Activated T-cell treated with anti-CD3 and anti-CD28 coated beads, Interleukin-2, amount 50 U/mL, for 24 hours (primary cell): ENCODE data around the gene MITD1.
"Not testable (repeated sequence)": the region's sequence is repeated elsewhere in the genome, so short reads cannot be mapped to it uniquely, and the experiment has no call there.

ENCODE experiments used
- DNase-seq: peaks from one replicate; pipeline ENCODE4 v3.0.0-alpha.2; 2020
- H3K27ac Mint-ChIP-seq: 2 replicates; pipeline ENCODE4 v1.8.0; 2020; ENCODE audit warnings: mild to moderate bottlenecking, mixed read lengths
- H3K27me3 Mint-ChIP-seq: 2 replicates; pipeline ENCODE4 v1.8.0; 2020; ENCODE audit warnings: mixed read lengths
- H3K36me3 Mint-ChIP-seq: 2 replicates; pipeline ENCODE4 v1.8.0; 2020; ENCODE audit warnings: low read depth, mixed read lengths
- H3K4me1 Mint-ChIP-seq: 2 replicates; pipeline ENCODE4 v1.8.0; 2020; ENCODE audit warnings: low read depth, mixed read lengths
- H3K4me3 Mint-ChIP-seq: 2 replicates; pipeline ENCODE4 v1.8.0; 2020; ENCODE audit warnings: mild to moderate bottlenecking, moderate library complexity, mixed read lengths
- H3K9me3 Mint-ChIP-seq: 2 replicates; pipeline ENCODE4 v1.8.0; 2020; ENCODE audit warnings: mixed read lengths

Gene MITD1

GRCh38 chr2:99140056-99140859 lies 40.6 kb downstream of the MITD1 start:
- DNase-seq, result no peak
- H3K27me3 Mint-ChIP-seq, result no peaks in the 10 kb centered on the region
- H3K4me3 Mint-ChIP-seq, result peak overlapping the region; percentile 96

GRCh38 chr2:99139003-99139402 lies 41.9 kb downstream of the MITD1 start:
- no peak overlapping the region for H3K4me3 Mint-ChIP-seq
- no peak for DNase-seq
- H3K36me3 Mint-ChIP-seq, result peaks cover 33% of the 10 kb centered on the region
- H3K4me1 Mint-ChIP-seq, result peaks cover 24% of the 10 kb centered on the region
- peaks cover 6% of the 10 kb centered on the region for H3K9me3 Mint-ChIP-seq
- no peak overlapping the region for H3K27ac Mint-ChIP-seq
- no peaks in the 10 kb centered on the region for H3K27me3 Mint-ChIP-seq

More at GRCh38 chr2:99140056-99140859, 40.6 kb downstream of the MITD1 start:
- Mint-ChIP-seq H3K36me3 (peaks cover 22% of the 10 kb centered on the region), H3K4me1 (peaks cover 24% of the 10 kb centered on the region), H3K27ac (peak overlapping the region; percentile 96), H3K9me3 (peaks cover 3% of the 10 kb centered on the region)

DNA sequence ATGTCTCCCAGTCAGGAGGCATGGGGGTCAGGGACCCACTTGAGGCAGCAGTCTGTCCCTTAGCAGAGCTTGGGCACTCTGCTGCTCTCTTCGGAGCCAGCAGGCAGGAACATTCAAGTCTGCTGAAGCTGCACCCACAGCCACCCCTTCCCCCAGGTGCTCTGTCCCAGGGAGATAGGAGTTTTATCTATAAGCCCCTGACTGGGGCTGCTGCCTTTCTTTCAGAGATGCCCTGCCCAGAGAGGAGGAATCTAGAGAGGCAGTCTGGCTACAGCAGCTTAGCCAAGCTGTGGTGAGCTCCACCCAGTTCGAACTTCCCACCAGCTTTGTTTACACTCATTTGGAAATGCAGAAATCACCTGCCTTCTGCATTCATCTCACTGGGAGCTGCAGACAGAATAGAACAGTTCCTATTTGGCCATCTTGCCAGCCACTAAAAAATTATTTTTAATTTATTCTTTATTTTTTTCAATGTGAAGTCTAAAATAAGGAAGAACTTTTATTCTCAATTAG lies 45.8 kb downstream of the MITD1 start:
- not testable (repeated sequence) for DNase-seq
- Mint-ChIP-seq H3K9me3 (peaks cover 31% of the 10 kb centered on the region), H3K36me3 (peaks cover 52% of the 10 kb centered on the region)

DNA sequence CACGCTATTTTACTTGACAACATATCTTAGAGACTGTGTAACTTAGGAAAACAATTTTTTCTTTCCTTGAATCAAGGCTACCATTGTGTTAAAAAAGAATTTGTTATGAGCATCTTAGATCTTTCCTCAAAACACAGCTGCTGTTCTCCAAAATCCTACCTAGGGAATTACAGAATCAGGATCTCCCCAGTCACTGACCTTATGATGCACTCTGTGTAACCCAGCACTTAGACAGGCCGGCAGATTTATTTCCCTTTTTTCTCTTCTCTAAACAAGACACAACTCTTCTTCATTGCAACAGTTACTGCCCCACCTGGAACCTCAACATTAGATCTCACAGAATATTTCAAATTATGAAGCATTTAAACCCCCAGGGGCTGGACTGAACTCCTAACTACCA lies 52.9 kb downstream of the MITD1 start:
- peaks cover 67% of the 10 kb centered on the region for H3K36me3 Mint-ChIP-seq
- no peaks in the 10 kb centered on the region for H3K27me3 Mint-ChIP-seq
- no peak overlapping the region for H3K27ac Mint-ChIP-seq
- no peak overlapping the region for H3K4me3 Mint-ChIP-seq
- DNase-seq, result no peak
- H3K9me3 Mint-ChIP-seq, result peaks cover 60% of the 10 kb centered on the region
- no peaks in the 10 kb centered on the region for H3K4me1 Mint-ChIP-seq

More for the DNA sequence above, 45.8 kb downstream of the MITD1 start:
- H3K4me3 Mint-ChIP-seq, H3K4me1 Mint-ChIP-seq, H3K27me3 Mint-ChIP-seq, H3K27ac Mint-ChIP-seq: not testable (repeated sequence)
